BE2C (cell line): ENCODE results near the gene NCOA4.
"Not testable (repeated sequence)": the region's sequence is repeated elsewhere in the genome, so short reads cannot be mapped to it uniquely, and the experiment has no call there.

Source experiments
- DNase-seq: peaks from one replicate; pipeline ENCODE4 v3.0.0-alpha.2; 2020
- H3K27me3 ChIP-seq: fragments of 250-450 bp; sonication (Bioruptor Pico); 2 replicates; pipeline ENCODE4 v1.5.1; 2020; ENCODE audit warnings: mild to moderate bottlenecking
- H3K36me3 ChIP-seq: fragments of 250-450 bp; sonication (Bioruptor Pico); 2 replicates; pipeline ENCODE4 v1.5.1; 2020; ENCODE audit warnings: mild to moderate bottlenecking
- H3K4me1 ChIP-seq: fragments of 250-450 bp; sonication (Bioruptor Pico); 2 replicates; pipeline ENCODE4 v1.5.1; 2020
- H3K4me3 ChIP-seq: 2 replicates; pipeline ENCODE4 v1.5.1; 2011; ENCODE audit warnings: low read depth, low read length
- H3K9me3 ChIP-seq: fragments of 250-450 bp; sonication (Bioruptor Pico); 2 replicates; pipeline ENCODE4 v1.5.1; 2020
- TF ChIP-seq, protein P1 (sequence below): IDR thresholded peaks from 2 replicates; pipeline ENCODE4 v1.5.1; 2012; ENCODE audit warnings: mild to moderate bottlenecking, low read depth, low read length

NCOA4 gene

GRCh38 chr10:46064269-46064817 is 33.9 kb upstream of the NCOA4 start:
- TF ChIP-seq, protein P1, sequence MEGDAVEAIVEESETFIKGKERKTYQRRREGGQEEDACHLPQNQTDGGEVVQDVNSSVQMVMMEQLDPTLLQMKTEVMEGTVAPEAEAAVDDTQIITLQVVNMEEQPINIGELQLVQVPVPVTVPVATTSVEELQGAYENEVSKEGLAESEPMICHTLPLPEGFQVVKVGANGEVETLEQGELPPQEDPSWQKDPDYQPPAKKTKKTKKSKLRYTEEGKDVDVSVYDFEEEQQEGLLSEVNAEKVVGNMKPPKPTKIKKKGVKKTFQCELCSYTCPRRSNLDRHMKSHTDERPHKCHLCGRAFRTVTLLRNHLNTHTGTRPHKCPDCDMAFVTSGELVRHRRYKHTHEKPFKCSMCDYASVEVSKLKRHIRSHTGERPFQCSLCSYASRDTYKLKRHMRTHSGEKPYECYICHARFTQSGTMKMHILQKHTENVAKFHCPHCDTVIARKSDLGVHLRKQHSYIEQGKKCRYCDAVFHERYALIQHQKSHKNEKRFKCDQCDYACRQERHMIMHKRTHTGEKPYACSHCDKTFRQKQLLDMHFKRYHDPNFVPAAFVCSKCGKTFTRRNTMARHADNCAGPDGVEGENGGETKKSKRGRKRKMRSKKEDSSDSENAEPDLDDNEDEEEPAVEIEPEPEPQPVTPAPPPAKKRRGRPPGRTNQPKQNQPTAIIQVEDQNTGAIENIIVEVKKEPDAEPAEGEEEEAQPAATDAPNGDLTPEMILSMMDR: no peak
- no peaks in the 10 kb centered on the region for H3K4me1 ChIP-seq
- no peaks in the 10 kb centered on the region for H3K9me3 ChIP-seq
- no peak for DNase-seq
- no peaks in the 10 kb centered on the region for H3K36me3 ChIP-seq
- H3K27me3 ChIP-seq: peaks cover 7% of the 10 kb centered on the region; the same call in 1 of the 2 replicates
- no peak overlapping the region for H3K4me3 ChIP-seq

DNA sequence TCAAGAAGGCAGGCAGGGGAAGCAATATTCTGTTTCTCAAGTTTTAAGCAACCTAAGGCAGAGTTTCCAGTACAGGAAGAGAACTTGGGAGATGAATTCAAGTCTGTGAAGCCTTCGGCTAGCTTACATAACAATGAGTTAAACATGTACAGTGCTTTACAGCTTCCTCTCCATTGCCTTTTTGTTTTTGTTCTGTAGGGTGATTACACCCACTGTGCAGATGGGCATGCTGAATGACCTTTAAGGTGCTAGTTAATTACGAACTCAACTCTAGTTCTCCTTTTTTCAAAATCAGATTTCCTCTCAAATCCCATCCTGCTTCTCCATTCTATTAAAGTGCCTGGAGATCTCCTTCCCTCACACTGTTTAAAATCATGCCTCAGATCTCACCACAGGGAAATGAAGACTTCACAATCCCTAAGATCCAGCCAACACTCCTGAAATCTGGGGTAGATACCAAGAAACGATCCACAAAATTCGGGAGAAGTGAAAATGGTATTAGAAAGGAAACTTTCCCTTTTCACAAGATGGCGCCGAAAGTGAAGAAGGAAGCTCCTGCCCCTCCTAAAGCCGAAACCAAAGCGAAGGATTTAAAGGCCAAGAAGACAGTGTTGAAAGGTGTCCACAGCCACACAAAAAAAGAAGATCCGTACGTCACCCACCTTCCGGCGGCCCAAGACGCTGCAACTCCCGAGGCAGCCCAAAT is 32.5 kb upstream of the NCOA4 start:
- H3K27me3 ChIP-seq: peaks cover 7% of the 10 kb centered on the region; the same call in 1 of the 2 replicates
- no peaks in the 10 kb centered on the region for H3K4me1 ChIP-seq
- TF ChIP-seq, protein P1: no peak
- H3K4me3 ChIP-seq: no peak overlapping the region
- H3K36me3 ChIP-seq: no peaks in the 10 kb centered on the region
- no peak for DNase-seq
- no peaks in the 10 kb centered on the region for H3K9me3 ChIP-seq

DNA sequence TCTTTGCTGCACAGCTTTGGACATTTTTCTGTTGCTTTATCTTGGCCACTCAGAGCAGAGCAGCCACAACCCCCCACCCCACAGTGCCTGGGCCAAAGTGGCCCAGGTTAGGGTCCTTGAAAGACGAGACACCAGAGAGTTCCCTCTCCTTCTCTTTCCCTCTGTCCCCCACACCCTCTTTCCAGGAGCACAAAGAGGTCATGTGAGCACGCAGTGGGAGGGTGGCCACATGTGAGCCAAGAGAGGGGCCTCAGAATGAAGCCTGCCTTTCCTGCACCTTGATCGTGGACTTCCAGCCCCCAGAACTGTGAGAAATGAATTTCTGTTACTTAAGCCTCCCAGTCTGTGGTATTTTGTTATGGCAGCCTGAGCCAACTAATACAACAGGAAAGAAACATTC is 30.3 kb upstream of the NCOA4 start:
- no peak overlapping the region for H3K4me3 ChIP-seq
- no peak for DNase-seq
- H3K9me3 ChIP-seq: no peaks in the 10 kb centered on the region
- TF ChIP-seq, protein P1: no peak
- H3K36me3 ChIP-seq: no peaks in the 10 kb centered on the region
- peaks cover 7% of the 10 kb centered on the region; the same call in 1 of the 2 replicates for H3K27me3 ChIP-seq
- H3K4me1 ChIP-seq: no peaks in the 10 kb centered on the region

GRCh38 chr10:46057927-46058326 is 27.5 kb upstream of the NCOA4 start:
- not testable (repeated sequence) for DNase-seq, H3K27me3 ChIP-seq, H3K36me3 ChIP-seq, H3K4me3 ChIP-seq, H3K9me3 ChIP-seq, H3K4me1 ChIP-seq

- H3K9me3 ChIP-seq: no peaks in the 10 kb centered on the region
- H3K4me3 ChIP-seq: no peak overlapping the region
- H3K36me3 ChIP-seq: no peaks in the 10 kb centered on the region
- H3K4me1 ChIP-seq: no peaks in the 10 kb centered on the region
- TF ChIP-seq, protein P1: no peak
- H3K27me3 ChIP-seq: 0 out of 2 replicates have a peak, but pooled peaks cover 3% of the 10 kb centered on the region
- DNase-seq: no peak
Measured at GRCh38 chr10:46057038-46057437, 26.6 kb upstream of the NCOA4 start.

- H3K36me3 ChIP-seq: no peaks in the 10 kb centered on the region
- no peaks in the 10 kb centered on the region for H3K9me3 ChIP-seq
- H3K27me3 ChIP-seq: 0 out of 2 replicates have a peak, but pooled peaks cover 3% of the 10 kb centered on the region
- DNase-seq: no peak
- TF ChIP-seq, protein P1: no peak
- H3K4me3 ChIP-seq: no peak overlapping the region
- no peaks in the 10 kb centered on the region for H3K4me1 ChIP-seq
Measured at GRCh38 chr10:46055771-46056170, 25.3 kb upstream of the NCOA4 start.
